GM13976 (cell line): ENCODE measurements around the gene ABCA12.

Experiments used
- DNase-seq: peaks from one replicate; pipeline ENCODE4 v3.0.0; 2012; ENCODE audit warnings: low spot score
- CTCF ChIP-seq: IDR thresholded peaks from 2 replicates; pipeline ENCODE4 v1.5.1; 2012; ENCODE audit warnings: borderline replicate concordance, mild to moderate bottlenecking; ENCODE audit not compliant: insufficient read depth; ENCODE audit errors: extremely low read depth, missing control alignments, control extremely low read depth
- in situ Hi-C: fragments of 300-500 bp; cut with MboI; formaldehyde crosslinking; loops from one replicate; pipeline ENCODE4 v1.12.0; 2022; ENCODE audit warnings: low sequenced_read_pairs, mixed read lengths, inconsistent platforms; ENCODE audit not compliant: unreplicated experiment

Gene ABCA12

GRCh38 chr2:215052404-215052803, 86.0 kb downstream of the ABCA12 start:
- no peak for TF ChIP-seq CTCF
- DNase-seq: no peak
- in situ Hi-C loops: no loop called here

- DNase-seq: no peak
- in situ Hi-C loops: no loop called here
- no peak for TF ChIP-seq CTCF
Measured at GRCh38 chr2:215049341-215049740, 89.1 kb downstream of the ABCA12 start.

- TF ChIP-seq CTCF: no peak
- DNase-seq: no peak
- in situ Hi-C loops: no loop called here
Measured at GRCh38 chr2:215038421-215038820, 100.0 kb downstream of the ABCA12 start.

GRCh38 chr2:215036314-215036713, 102.1 kb downstream of the ABCA12 start:
- DNase-seq: no peak
- TF ChIP-seq CTCF: no peak
- in situ Hi-C loops: no loop called here

- in situ Hi-C loops: no loop called here
- DNase-seq: no peak
Measured at GRCh38 chr2:215034154-215034553, 104.3 kb downstream of the ABCA12 start.

GRCh38 chr2:215032153-215032552, 106.3 kb downstream of the ABCA12 start:
- TF ChIP-seq CTCF: no peak
- in situ Hi-C loops: no loop called here
- DNase-seq: no peak

More at GRCh38 chr2:215034154-215034553, 104.3 kb downstream of the ABCA12 start:
- no peak for TF ChIP-seq CTCF

GRCh38 chr2:215031321-215031720, 107.1 kb downstream of the ABCA12 start:
- no peak for TF ChIP-seq CTCF
- DNase-seq: no peak
- in situ Hi-C loops: no loop called here
